HG03108 (cell line): ENCODE results near the gene SGCB.

Experiments
- ATAC-seq: cut with Tn5 transposase; IDR thresholded peaks from one replicate; pipeline ENCODE4 v1.9.1; 2021; ENCODE audit warnings: moderate library complexity; ENCODE audit not compliant: unreplicated experiment

The SGCB gene

DNA sequence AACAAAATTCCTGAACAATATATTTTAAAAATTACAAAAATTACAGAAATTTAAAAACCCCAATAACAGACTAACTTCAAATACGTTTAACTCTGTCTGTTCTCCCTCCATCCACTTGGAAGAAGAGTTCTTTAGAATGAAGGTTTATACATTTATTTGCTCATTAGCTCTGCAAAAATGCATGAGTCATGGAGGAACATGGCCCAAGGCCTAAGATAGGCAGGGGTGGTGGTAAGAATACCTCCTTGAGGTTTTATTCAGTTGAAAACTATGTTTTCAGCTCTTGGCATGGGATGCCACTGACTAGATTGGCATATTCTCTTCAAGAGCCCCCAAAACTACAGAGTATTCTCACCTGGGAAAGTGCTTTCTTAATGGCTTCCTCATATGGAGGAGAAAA, 9.1 kb downstream of the SGCB start:
- ATAC-seq: no peak

DNA sequence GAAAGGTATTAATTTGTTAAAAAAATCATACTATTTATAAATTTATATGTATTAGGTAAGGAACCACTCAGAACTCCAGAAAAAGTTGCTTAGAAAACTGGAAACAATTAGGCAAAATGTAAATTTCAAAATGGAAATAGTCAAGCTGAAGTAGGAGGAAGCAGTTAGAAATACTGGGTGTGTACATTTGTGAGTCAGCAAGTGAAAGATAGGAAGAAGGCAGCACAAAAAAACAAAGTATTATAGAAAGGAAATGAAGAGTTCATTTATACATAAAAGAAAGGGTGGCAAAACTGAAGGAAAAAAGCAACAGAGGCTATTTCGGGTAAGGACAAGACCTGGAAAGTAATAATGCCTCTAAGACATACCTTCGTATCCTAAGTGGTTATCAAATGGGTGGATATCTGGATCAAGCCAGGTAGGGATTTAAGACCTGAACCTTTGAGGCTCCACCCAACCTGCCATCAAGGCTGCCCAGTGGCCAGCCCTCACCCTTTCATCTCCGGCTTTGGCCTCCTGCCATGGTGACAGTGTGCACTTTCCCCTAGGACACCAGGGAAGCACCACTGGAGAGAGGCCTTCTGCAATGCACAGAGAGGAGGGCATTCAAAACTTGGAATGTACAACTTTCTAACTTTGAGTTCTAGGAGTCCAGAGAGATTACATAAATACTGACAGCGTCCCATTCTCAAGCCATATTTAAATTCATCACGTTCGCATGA, 18.0 kb downstream of the SGCB start, which contains the start of gene LRRC66:
LRRC66 (minus strand) TSS at position 428 of the 722 bp plus-strand sequence. CDS start 2,750 bp downstream, outside the sequence.
- ATAC-seq: no peak

DNA sequence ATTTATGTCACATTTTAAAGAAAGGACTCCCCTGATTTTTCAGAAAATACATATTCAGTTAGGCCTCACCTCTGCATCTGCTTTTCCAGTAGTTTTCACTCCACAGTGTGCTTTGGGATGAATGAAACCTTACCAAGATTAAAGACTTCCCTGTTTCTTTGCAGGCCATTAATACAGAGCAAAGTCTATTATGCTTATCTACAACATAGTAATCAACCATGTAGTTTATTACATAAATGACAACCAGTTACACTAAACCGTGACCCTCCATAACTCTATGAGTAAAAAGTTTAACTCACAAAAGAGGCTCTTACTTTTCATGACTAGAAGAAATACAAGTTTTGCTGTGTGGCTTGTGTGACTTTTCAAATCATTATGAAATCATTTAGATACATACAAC, 20.3 kb downstream of the SGCB start:
- ATAC-seq: no peak

DNA sequence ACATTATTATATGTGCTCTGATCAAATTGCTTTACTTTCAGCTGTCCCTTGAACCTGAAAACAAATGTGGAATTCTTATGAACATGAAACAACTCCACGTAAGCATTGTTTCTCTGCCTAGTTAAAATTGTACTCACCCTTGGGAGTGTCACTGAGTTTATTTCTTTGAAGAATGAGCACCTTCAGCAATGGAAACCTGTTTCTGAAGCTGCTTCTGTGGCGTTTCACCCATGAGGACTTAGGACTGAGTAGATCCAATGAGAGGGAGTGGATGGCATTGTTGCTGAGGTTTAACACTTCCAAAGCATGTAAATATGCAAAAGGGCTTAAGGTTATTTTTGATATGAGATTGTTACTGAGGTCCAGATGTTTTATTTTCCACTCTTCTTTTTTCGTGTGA, 21.1 kb downstream of the SGCB start:
- no peak for ATAC-seq

DNA sequence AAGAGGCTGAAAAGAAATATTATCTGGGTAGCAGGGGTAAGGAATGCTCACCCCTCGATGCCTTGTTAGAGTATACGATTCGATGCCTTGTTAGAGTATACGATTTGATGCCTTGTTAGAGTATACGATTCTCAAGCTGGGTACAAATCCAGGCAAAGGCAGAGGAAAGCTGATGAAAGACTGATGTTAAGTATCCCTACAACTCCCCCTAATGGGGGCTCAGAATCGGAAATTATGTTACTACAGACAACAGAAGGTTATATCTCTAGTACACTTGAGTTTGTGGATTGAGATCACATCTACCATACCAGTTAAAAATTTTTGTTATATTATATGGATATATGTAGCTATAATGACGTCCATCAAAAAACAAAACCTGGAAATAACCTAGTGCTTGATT, 22.7 kb downstream of the SGCB start:
- no peak for ATAC-seq

DNA sequence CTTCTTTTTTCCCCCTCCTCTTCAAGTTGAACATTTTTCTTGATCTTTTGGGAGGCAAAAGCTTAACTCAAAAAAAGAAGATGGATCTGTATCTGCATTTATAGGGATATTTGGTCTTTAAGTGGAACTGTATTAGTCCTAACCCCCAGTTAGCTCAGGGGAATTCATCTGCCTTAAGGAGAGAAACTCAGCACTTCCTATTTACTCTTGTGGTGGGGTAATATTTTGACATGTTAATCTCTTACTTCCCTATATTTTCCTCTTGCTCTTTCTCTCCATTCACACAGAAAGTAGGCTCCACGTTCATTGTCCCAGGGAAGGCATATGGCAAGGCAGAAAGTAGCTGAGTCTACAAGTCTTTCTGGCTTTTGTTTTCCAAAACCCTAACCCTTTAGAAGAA, 23.2 kb downstream of the SGCB start:
- ATAC-seq: no peak

DNA sequence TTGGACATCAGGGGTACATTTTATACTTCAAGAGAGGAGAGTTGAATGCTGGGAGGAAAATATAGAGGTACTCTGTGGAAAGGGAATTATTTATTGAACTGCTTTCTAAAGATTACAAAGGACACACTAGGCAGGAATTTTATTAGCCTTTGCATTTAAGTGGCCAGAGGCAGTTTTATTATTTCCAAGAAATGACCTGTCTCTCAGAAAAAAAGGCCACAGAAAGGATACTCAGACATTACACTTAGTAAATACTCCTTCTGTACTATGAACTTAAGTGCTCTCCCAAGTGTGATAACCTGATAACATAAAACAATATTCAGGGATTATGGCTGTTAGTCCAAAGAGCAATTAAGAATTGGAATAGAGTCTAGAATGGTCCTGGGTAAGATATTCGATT, 25.4 kb downstream of the SGCB start:
- no peak for ATAC-seq

DNA sequence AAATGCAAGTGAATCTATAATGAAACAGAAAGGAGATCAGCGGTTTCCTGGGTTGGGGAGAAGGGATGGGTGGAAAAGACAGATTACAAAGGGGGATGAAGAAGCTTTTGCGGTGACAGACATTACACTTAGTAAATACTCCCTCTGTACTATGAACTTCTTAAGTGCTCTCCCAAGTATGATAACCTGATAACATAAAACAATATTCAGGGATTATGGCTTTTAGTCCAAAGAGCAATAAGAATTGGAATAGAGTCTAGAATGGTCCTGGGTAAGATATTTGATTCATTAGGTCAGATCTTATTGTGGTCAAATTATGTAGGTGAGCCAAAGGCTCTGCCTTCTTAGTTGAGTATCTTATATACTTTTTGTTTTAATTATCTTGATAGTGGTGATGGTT, 27.1 kb downstream of the SGCB start:
- no peak for ATAC-seq

DNA sequence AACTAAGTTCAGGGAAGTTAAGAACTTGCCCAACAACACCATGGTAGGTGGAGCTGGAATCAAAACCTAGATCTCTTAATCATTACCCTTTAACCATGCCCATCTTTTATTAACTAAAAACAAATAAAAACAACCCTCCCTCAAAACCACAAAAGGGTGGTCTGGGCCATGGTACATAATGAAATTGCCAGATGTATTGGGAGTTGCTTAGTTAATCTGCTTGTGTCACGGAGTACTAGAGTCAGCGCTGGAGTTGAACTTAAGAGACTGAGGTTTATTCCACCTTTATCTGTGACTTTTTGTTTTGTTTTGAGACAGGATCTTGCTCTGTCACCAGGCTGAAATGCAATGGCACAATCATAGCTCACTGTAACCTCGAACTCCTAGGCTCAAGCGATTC, 31.2 kb downstream of the SGCB start:
- ATAC-seq: no peak

DNA sequence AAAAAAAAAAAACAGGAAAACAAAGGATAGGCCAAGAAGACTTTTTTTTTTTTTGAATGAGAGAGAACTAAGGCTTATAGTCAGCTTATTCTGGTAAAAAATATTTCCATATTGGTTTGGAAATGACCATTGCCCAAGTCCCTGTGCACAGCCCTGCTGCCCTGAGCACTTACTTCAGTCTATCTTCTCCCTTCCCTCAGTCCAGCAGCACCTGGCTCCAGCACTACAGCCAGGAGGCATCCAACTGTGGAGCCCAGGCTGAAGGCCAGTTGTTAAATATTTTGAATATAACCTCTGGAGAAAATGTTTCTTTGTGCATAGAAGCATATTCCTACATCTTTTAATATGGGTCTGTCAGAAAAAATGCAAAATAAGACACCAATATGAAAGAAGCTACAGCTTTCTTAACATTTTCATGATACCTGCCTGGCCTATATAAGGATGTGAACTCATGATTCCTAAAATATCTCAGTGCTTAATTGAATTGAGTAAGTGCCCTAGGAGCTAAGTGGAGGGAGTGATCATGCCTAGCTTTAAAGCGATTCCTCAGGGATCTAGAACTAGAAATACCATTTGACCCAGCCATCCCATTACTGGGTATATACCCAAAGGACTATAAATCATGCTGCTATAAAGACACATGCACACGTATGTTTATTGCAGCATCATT, 32.4 kb downstream of the SGCB start:
- ATAC-seq: no peak

DNA sequence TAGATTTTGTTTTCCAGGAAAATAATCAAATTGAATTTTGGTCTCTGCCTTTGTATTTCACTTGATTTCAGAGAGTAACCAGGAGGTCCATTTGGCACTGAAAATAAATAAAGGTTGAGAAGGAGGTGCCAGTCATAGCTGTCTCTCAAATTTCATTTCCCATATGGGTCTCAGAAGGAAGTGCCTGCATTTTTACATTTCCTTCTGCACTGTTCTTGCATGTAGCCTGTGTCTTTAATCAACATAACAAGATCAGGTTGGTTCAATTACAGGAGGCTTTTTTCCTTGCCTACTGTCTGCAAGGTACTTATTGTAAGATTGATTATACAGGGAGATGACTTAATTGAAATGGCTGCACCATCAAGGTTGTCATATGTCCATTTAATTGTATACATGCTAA, 33.7 kb downstream of the SGCB start:
- no peak for ATAC-seq

DNA sequence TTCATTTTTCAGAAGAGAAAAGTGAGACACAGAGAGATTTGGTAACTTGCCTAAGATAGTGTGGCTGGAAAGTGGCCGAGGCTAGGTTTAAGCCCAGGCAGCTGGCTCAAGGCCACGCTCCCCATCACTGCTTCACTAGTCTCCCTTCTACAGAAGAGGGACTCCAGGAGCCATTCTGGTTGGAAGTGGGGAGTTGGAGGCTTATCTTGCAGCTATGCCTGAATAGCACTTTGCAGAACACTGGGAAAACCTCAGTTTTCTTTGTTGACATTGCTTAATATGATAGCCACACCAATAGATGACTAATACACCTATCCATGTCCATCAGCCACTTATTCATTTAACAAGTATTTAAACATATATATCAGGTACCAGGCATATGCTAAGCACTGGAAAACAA, 36.5 kb downstream of the SGCB start:
- ATAC-seq: no peak

DNA sequence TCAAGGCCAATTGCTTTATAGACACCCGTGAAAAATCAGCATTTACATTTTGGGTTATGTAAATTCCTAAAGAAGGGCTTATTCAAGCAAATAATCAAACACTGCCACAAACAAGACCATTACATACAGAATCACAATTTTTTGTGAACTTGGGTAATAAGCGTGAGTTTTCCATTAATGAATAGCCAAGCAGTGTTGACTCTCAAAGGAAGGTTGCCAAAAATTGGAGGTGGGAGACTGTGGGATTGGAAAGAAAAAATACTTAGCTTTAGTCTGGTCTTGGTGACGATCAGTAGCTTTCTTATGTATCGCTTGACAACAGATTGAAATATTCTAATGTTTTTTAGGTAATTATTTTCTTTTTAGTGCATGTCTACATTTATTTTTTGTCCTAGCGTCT, 38.8 kb downstream of the SGCB start:
- no peak for ATAC-seq

DNA sequence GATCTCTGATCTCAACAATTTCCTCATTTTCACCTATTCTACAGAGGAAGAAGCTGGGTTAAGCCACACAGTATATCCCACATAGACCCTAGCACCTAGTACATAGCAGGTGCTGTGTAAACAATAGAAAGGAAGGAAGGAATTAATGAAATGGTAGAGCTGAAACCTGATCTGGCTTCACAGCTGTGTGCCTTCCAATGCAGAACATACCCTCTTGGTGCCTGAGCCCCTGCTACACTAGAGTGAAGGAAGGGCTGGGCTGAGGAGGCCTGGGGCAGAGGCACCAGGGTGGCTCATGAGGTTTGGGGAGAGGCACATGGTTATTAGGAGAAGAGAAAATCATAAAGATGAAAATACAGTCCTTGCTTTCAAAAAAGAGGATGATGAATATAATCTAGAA, 39.3 kb downstream of the SGCB start:
- ATAC-seq: no peak

DNA sequence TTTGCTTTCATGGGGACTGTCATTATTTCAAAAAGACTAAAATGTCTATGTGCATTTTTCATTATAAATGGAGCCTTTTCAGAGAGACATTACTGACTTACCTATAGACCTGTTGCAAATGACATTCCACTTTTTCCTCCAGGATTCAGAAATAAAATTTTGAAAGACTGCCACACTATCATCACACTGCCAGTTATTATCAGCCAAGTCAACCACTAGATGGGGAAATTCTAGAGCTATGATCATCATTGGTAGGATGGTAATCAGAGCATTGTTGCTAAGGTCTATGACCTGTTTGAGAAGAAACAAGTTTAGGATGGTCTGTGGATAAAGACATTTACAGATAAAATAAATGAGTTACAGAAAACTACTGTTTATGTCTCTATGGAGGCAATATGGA, 40.5 kb downstream of the SGCB start:
- no peak for ATAC-seq

DNA sequence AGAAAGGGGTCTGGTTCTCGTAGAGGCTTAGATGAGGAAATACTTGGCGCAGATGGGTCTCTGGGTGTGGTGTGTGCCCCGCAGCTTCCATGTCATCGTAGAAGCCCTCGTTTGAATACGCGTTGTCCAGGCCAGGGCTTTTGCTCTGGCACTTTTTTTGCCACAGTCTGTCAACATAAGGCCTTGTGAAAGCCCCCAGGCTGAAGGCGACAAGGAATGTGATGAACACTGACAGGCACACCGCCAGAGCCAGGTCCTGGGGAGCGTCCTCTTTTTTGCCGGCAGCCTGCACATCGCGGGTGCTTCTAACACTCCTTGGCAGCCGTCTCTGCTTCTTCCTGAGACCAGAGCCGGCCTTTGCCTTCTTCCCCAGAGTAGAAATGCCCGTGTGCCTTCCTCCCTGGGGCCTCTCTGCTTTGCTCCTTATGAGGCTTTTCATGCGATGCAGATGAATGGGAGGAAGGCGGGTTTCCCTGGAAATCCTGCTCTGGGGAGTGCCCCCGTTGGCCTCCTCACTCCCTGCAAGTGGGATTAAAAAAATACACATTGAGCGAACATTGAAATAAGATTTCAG, 42.4 kb downstream of the SGCB start:
- no peak for ATAC-seq
